Stimulated activated CD8-positive, alpha-beta memory T cell treated with anti-CD3 and anti-CD28 coated beads, Interleukin-12 subunit alpha, Interleukin-12 subunit beta, amount 100 ng/mL, for 24 hours (primary cell): ENCODE measurements around the gene ADGRF5.

Source experiments
- DNase-seq: peaks from one replicate; pipeline ENCODE4 v3.0.0-alpha.2; 2020; ENCODE audit errors: extremely low read depth

ADGRF5 gene, protein sequence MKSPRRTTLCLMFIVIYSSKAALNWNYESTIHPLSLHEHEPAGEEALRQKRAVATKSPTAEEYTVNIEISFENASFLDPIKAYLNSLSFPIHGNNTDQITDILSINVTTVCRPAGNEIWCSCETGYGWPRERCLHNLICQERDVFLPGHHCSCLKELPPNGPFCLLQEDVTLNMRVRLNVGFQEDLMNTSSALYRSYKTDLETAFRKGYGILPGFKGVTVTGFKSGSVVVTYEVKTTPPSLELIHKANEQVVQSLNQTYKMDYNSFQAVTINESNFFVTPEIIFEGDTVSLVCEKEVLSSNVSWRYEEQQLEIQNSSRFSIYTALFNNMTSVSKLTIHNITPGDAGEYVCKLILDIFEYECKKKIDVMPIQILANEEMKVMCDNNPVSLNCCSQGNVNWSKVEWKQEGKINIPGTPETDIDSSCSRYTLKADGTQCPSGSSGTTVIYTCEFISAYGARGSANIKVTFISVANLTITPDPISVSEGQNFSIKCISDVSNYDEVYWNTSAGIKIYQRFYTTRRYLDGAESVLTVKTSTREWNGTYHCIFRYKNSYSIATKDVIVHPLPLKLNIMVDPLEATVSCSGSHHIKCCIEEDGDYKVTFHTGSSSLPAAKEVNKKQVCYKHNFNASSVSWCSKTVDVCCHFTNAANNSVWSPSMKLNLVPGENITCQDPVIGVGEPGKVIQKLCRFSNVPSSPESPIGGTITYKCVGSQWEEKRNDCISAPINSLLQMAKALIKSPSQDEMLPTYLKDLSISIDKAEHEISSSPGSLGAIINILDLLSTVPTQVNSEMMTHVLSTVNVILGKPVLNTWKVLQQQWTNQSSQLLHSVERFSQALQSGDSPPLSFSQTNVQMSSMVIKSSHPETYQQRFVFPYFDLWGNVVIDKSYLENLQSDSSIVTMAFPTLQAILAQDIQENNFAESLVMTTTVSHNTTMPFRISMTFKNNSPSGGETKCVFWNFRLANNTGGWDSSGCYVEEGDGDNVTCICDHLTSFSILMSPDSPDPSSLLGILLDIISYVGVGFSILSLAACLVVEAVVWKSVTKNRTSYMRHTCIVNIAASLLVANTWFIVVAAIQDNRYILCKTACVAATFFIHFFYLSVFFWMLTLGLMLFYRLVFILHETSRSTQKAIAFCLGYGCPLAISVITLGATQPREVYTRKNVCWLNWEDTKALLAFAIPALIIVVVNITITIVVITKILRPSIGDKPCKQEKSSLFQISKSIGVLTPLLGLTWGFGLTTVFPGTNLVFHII (N-terminal part only)

DNA sequence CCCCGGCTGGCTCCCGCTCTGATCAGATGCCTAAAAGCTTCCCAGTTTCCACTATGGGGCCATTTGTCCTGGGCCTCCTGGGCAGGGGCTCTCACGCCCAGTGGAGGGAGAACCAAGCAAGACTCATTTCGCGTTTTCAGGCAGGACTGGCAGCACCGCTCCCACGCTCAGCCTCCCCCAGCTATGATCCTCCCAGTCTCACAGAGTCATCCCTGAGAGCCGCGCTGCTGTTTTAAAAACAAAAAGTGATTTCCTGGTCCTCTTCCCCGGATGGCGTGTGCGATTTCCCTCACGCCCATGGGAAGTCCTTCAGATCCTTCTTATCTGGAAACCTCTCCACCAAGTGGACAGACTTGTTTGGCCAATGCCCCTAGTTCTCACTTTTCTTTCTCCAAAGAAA lies at the start of gene ADGRF5:
Gene ADGRF5 (minus strand): TSS at position 208 of the 400 bp plus-strand sequence. CDS start 15,176 bp downstream, outside the sequence.
- no peak for DNase-seq

DNA sequence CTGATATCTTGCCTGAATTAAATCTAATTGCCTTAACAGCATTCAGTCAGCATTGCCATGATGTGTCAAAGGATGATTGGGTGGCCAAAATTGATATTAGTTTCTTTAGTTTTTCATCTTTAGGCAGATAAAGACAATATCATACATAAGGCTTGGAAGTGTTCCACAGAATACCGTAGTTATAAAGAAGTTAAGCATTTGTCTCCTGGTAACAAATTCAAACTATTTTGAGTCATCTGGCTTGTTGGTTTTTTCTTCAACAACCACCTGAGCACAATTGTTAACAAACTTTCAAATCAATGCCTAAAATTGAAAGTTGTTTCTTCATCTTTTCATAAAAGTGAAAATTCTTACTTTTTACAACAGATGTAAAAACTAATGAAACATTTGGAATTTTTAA lies 47.5 kb upstream of the ADGRF5 start:
- DNase-seq, result no peak

DNA sequence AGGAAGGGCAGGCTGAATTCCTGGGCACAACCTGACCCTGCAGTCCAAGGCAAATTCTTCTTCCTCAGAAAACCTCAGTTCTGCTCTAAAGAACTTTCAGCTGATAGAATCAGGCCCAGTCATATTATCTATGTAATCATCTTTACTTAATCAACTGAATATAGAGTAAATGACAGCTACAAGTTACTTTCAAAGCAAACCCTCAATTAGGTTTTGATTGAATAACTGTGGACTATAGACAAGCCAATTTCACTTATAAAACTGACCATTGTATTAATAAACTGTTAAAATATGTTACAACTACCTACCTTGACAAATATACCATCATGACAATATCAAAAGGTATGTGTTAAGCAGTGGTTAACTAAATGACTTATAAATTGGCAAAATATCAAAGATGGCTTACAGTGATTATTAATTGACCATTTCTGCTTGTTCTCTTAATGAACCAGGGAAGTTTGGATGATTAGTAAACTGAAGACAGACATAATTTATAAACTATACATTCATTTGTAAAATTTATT lies 46.1 kb upstream of the ADGRF5 start:
- DNase-seq, result no peak

DNA sequence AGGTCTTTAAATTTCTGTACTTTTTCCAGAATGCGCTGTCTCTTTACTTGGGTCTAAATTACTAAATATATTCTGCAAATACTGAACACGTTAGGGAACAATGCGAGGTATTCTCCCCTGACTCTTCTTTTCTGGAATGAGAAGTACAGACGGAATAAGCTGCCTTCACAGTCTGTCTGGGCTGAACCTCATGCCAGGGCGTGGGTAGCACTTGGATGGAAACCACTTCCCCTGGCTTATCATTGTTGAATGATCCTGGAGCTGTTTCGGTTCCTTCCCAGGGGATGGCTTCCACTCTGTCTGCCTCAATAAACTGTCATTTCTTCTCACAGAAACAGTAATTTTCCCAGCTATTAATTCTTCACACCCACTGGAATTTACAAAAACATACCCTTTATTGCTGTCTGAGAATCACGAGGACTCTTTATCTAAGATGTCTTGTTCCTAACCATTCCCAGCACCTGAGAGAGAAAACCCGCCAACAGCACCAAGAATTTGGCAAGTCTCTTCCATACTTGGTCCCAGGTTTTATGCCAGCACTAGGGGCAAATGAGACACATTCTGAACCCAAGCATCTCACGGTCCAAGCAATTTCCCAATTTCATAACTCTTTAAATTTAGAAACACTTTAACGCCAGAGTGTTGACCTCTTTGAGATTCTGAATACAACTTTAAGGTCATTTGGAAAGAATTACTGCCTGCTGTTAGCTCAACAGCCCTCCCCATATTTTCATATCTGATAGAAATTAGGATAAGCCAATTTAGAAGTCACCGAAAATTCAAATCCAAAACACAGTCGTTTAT lies 43.2 kb upstream of the ADGRF5 start:
- no peak for DNase-seq

DNA sequence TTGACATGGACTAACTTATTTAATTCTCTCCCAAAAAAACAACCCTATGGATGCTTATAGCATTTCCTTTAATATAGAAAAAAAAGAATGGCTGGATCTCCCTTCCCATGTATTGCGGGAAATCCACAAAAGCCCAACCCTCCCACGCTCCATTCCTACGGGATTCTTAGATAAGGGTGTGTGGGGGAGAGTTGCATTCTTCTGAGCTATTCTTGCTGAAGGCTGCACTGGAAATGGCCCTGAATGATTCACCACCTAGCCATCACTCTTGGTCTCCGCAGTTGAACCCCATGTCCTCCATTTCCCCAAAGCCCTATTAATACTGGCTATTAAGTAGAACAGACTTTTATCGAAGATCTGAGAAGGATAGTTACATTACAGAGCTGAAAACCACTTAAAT lies 41.9 kb upstream of the ADGRF5 start:
- DNase-seq, result no peak

DNA sequence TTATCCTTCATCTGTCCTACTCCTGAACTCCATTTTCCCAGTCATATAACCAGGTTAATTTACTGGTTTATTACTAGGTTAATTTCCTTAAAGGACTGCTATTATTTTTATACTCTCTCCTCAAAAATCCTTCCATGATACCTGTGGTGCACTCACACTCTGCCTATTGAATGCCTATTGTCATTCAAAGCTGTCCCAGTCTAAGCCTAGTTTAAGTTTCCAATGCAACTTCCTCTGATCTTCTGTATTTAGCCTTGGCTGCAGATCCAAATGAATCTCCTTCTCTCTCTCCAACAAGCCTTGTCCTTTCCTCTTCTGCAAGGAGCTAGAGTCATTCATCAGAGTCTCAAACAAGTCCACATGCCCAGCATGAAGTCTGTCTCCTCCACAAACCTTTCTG lies 41.3 kb upstream of the ADGRF5 start:
- DNase-seq, result no peak

DNA sequence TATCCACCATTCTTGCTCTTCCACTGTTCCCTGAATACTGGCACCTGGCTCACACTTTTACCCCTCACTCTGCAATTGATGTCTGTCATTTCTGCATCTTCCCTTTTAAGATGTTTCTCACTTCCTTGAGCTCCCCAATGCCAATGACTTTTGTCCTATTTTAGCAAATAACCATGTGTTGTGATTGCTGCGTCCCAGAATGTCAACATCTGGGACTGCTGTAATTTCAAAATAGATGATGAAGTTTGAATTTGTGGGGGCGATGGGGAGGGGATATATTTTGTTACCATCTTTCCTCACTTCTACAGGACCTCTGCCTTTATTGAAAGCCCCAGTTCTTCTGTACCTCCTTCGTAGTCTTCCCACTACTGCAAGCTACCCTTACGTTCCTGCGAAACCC lies 40.0 kb upstream of the ADGRF5 start:
- no peak for DNase-seq

DNA sequence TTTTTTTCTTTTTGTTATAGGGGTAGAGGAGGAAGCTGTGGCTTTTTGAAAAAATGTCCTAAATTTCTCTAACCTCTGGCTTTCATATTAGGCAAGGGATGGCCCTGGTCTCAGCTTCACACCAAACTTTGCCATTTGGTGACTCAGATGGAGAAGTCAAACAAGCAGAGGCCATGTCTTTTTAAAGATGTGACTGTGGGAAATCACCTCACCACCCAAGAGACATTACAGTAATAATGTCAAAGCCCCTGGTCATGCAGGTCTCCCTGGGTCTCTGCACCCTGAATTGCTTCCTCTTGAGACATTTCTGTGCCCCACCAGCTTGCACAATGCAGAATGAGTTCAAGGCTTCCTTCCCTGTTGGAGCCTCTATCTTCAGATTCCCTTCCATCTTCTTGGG lies 39.5 kb upstream of the ADGRF5 start:
- DNase-seq, result no peak

DNA sequence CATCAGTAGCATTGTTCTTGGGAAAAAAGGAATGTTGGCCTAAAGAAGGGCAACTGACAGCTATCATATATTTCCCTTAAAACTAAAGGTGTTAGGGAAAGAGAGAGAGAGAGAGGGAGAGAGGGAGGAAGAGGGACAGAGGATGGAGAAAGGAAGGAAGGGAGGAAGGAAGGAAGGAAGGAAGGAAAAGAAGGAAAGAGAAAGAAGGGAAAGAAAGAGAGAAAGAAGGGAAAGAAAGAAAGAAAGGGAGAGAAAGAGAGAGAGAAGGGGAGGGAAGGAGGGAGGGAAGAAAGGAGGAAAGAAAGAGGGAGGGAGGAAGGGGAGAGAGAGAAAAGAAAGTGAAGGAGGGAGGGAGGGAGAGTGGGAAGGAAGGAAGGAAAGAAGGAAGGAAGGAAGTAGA lies 37.7 kb upstream of the ADGRF5 start:
- DNase-seq, result no peak

DNA sequence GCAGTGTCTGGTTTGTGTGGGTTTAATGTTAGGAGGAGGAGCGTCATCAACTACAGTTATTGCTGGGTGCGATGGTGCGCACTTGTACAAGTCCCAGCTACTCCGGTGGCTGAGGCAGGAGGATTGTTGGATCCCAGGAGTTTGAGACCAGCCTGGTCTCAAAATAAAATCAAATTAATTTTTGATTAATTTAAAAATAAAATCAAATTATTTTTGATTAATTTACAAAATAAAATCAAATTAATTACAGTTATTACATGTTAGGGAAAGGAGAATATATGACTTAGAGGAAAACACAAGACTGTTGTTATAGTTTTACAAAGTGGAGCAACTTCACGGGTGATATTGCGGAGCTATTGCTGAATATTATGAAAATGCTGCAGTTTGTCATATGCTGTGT lies 34.7 kb upstream of the ADGRF5 start:
- no peak for DNase-seq

DNA sequence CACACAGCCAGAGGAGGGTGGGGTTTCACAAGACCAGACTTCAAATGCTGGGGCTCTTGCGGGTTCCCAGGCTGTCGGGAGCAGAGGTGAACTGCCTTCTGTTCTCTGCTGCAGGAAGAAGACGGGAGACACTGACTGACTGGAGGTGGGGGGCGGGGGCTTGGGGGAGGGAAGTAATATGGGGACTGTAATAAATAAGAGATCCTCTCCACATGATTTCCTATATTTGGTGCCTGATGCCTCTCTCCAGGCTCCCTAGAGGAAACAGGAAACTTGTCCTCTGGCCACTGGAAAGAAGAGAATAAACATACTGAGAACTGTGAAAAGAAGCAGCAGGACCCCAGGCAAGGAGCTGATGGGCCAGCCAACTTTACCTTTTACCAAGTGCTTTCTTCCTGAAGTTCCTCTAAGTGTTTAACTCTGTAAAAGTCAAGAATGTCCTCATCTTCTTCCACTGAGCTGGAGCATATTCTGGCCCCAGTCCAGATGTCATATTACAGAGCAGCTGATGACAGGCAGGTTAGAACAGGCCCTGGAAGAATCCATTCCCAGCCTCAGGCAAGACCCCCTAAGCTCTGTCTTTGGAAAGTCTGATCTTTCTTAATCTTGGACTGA lies 33.2 kb upstream of the ADGRF5 start:
- DNase-seq, result no peak

DNA sequence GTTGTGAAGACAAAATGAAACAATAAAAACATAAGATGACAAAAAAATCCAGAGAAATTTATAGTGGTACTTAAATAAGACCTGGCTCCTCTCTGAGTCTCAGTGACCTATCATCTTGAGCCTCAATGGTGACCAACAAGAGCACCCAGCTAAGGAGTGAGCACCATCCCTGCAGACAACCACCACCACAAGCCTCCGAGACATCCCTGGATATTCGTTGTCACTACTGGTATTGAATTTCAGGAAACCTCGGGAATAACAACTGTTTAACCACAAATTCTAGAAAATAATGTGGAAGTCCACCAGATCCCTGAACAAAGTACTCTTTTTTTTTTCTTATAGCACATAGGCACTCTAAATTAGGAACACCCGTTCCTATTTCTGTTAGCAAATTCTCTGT lies 32.2 kb upstream of the ADGRF5 start:
- no peak for DNase-seq

DNA sequence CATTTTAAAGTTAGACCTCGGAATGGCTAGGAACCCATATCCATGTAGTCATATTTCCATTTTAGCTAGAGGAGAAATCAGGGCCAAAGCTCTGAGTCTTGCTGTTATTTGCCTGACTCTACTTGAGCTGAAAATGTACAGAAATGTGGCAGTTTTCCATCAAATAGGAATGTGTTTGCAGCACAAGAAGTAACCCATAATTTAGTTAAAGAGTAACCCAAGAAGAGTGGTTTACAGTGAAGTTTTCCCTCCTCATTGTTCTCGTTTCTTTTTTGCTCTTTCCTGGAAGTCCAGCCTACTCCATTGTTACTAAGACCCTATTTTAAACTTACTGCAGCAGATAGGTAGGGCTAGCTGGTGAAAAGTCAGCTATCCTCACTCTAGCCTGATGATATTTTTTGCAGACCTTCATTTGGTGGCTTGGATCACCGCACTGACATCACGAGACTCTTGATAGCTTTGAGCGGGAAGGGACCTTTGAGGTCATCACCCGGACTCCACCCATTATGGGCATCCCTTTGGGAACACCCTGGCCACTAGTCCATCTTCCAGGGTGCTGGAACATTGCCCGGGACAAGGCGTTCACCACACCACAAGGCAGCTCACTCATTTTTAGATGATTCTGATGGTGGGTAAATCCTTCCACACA lies 28.0 kb upstream of the ADGRF5 start:
- no peak for DNase-seq

DNA sequence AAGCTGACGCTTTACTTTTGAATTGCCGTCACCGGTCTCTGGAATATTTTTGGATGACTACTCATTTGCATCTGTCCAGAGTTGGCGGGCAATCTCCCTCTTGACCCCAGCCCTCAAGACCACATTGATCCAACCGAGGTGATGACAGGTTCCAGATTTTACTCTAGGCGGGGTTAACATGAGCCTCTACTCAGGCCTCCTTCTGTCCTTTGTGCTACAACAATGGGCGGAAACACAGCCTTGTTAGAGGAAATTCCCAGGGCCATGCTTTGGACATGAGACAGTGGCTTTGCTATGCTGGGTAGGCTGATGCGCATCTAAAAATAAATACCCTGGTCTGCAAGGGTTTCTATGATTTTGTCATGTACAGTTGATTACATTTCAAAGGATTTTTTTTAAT lies 27.0 kb upstream of the ADGRF5 start:
- DNase-seq, result no peak

DNA sequence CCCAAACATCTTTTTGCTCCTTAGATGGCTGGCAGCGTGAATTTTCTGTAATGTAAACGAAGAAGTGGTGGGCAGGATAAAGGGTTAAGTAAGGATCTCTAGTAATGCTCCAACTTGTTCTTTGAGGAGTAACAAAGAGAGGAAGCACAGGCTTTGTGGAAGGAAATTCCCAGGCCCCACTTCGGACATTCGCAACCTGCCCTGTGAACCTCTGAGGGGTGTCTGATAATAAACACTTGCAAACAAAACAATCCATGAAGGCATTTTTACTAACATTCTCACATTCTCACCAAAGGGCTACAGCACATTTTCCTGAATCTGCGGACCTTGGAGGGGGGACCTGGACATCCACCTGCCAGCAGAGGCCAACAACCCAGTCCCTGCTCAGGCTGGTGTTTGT lies 25.8 kb upstream of the ADGRF5 start:
- no peak for DNase-seq

DNA sequence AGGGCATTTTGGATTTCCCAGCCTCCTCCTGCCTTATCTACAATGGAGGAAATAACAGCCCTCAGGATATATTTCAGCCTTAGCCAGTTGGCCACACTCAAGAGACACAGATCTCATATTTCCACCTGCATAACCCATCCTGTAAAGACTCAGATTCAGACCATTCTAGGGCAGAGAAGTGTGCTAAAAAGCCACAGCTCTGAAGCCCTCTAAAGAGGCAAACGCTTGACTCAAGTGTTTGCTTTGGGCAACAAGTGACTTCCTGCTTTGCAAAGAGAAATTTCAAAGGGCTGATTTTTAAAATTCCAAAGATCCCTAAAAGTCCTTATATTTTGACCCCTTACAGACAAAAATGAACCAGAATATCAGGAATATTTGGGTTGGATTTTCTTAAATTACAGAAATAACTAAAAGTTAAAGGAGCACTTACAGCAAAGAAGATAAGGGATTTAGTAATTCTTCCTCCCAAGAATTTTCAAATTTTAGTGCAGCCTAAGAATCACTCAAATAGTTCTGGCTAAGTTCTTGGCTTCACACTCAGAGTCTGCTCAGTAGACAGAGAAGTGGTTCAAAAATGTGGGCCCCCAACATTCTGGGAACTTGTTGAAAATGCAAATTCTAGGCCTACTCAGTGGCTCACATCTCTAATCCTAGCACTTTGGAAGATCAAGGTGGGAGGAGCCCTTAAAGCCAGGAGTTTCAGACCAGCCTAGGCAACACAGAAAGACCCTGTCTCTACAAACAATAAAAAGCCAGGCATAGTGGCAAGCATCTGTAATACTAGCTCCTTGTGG lies 18.9 kb upstream of the ADGRF5 start:
- DNase-seq, result no peak

DNA sequence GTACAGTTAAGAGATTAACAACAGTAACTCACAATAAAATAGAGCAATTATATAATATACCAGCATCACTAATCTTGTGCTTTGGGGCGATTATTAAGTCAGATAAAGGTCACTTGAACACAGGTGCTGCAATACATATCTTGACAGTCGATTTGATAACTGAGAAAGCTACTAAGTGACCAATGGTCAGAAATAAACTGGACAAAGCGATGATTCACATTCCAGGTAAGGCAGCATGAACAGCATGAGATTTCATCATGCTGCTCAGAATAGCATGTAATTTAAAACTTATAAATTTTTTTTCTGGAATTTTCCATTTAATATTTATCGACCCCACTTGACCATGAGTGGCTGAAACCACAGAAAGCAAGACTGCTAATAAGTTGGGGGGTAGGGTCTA lies 15.9 kb upstream of the ADGRF5 start:
- no peak for DNase-seq

DNA sequence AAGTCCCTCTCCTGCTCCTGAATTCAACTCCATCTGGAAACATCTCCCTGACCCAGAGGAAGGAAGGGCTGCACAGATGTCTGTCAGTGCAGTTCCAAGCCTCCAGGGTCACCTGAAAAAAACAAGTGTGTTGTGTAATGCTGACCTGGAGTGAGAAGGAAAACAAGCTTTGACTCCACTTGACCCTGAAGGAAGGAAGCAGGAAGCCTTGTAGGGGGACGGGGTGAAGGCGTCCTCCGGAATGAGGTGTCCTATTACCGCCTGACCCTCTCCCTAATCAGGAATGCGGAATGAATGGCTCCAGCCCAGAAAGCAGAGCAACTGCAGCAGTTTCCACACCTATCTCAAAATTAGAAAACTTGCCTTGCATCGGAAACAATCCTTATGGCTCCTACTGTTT lies 13.9 kb upstream of the ADGRF5 start:
- no peak for DNase-seq

DNA sequence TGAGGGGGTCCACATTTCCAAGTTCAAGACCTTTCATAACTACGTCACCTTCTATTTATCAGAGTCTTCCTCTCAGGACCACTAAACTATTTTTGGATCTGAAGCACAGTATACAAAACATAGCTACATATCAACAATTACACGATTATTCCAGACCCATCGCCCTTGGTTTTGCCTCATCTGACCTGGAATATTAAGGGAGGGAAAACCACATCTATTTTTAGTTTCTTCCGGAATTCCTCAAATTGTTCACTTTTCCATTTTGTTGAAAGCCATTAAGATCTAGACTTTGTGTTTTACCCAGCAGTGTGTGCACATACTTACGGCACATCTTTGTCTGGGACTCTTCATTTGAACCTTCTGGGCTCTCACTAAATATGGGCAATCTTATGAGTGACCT lies 12.0 kb upstream of the ADGRF5 start:
- DNase-seq, result no peak
